Right lobe of liver (tissue), 6 donors: ENCODE results near the gene LRRC45. TPM values are rescaled to one million over a fixed set of nuclear protein-coding genes. Genes with fewer than 3 reads are reported as not detected.

ENCODE experiments used
- ATAC-seq, 4 donors: fragments of 200-7000 bp; cut with Tn5 transposase; one replicate each; pipeline ENCODE4 v1.9.1; 2020; ENCODE audit warnings: mild to moderate bottlenecking in 4 of 4, moderate library complexity in 4 of 4
- DNase-seq, 3 donors: peaks; one replicate each; pipeline ENCODE4 v3.0.0-alpha.2; 2020
- H3K27ac ChIP-seq, 3 donors: fragments of 200-600 bp; one replicate each; pipeline ENCODE4 v1.8.0; 2022
- H3K27me3 ChIP-seq, 2 donors: fragments of 200-600 bp; one replicate each; pipeline ENCODE4 v1.8.0; 2022
- H3K36me3 ChIP-seq, 4 donors: fragments of 200-600 bp; sonication (generic) in 1 of 4; one replicate each; pipeline versions ENCODE4 v1.5.1 to v1.8.0; 2017 to 2022; ENCODE audit warnings: control low read depth in 1 of 4
- H3K4me1 ChIP-seq, 4 donors: fragments of 200-600 bp; sonication (generic) in 1 of 4; one replicate each; pipeline versions ENCODE4 v1.5.1 to v1.8.0; 2017 to 2022; ENCODE audit warnings: control low read depth in 1 of 4
- H3K4me3 ChIP-seq, 3 donors: fragments of 200-600 bp; one replicate each; pipeline ENCODE4 v1.8.0; 2022
- H3K9me3 ChIP-seq, 4 donors: fragments of 200-600 bp; sonication (generic) in 1 of 4; one replicate each; pipeline versions ENCODE4 v1.5.1 to v1.8.0; 2017 to 2022; ENCODE audit warnings: control low read depth in 1 of 4
- CTCF ChIP-seq, 4 donors: fragments of 200-600 bp in 3 of 4; fragments of 450-650 bp in 1 of 4; IDR thresholded peaks; one replicate each; pipeline versions ENCODE4 v1.5.1 to v1.8.0; 2016 to 2022; ENCODE audit warnings: antibody characterized with exemption in 4 of 4, mild to moderate bottlenecking in 2 of 4
- POLR2A ChIP-seq: fragments of 450-650 bp; IDR thresholded peaks from one replicate; pipeline ENCODE4 v1.6.1; 2017; ENCODE audit warnings: antibody characterized with exemption, mild to moderate bottlenecking
- WGBS: methylation state at CpG from one replicate; pipeline ENCODE4 v1.1.6; 2018; ENCODE audit warnings: low coverage, low lambda C conversion rate; ENCODE audit not compliant: insufficient coverage; ENCODE audit errors: missing lambda C conversion rate; 5-methylcytosine and 5-hydroxymethylcytosine counted together
- intact Hi-C, 2 donors: fragments of 100-400 bp; cut with DNase I; formaldehyde crosslinking; loops; one replicate each; pipeline versions ENCODE4 v1.11.2 to v1.14.1; 2022
- total RNA-seq, 6 experiments: library from RNA; depleted of rRNA in 2 of 6; stranded (reverse); fragments of >200 nt in 2 of 6; fragmentation: NEBNext Ultra II Directional in 3 of 6; extraction: Animal tissue kit (Norgen Biotek cat#: 25700) in 3 of 6; gene quantifications; one replicate each; pipeline versions ENCODE4 v1.1.0 to v1.2.4, GENCODE V29; 2016 to 2023
- donor health status: DM: no; HTN: yes; CAD: no.
- donor health status: DM: no; HTN: no; CAD: no.
- donor health status: DM: no; HTN: no; CAD: no.
- donor health status: DM: no; HTN: yes; CAD: no.
- donor health status: DM: no; HTN: yes; CAD: no.

LRRC45 gene
- total RNA-seq, 6 experiments from 2014 or later: 4.9 to 15.6 (median 11.9) TPM

GRCh38 chr17:82031885-82032627 lies 9.0 kb downstream of the LRRC45 start:
- peak in 1 of 3 donors; percentile 76 for DNase-seq
- H3K27me3 ChIP-seq: no peaks in the 10 kb centered on the region
- WGBS: no CpG with 5 or more reads among the region's 59 CpGs
- no peaks in the 10 kb centered on the region for H3K9me3 ChIP-seq
- peaks cover 0 to 16% (median 0%) of the 10 kb centered on the region in 4 donors for H3K36me3 ChIP-seq
- H3K4me1 ChIP-seq: peaks cover 0 to 31% (median 12%) of the 10 kb centered on the region in 4 donors
- TF ChIP-seq POLR2A (no peak), CTCF (IDR thresholded peaks at IDR 0.05) (no peak)
- intact Hi-C loops: loop anchor here (2.0 to 10.0 kb wide), 4 partner anchors 53 to 125 kb away; partner anchors contain the start of gene FASN (in 1 of the 2)
- H3K27ac ChIP-seq: no peak overlapping the region
- peak; percentile 6 to 47 (median 24) for ATAC-seq
- H3K4me3 ChIP-seq: peak overlapping the region in 2 of 3 donors; percentile 25 to 60

GRCh38 chr17:82033359-82034085 lies 10.4 kb downstream of the LRRC45 start:
- no peak for ATAC-seq
- Histone ChIP-seq H3K27ac (peak overlapping the region in 1 of 3 donors; percentile 51), H3K4me3 (no peak overlapping the region), H3K36me3 (peaks cover 0 to 16% (median 0%) of the 10 kb centered on the region in 4 donors), H3K27me3 (no peaks in the 10 kb centered on the region), H3K4me1 (peaks cover 0 to 36% (median 13%) of the 10 kb centered on the region in 4 donors), H3K9me3 (no peaks in the 10 kb centered on the region)
- no peak for DNase-seq
- TF ChIP-seq POLR2A (no peak), CTCF (IDR thresholded peaks at IDR 0.05) (no peak)
- WGBS: 20% methylated on average over 1 of the region's 38 CpGs
- intact Hi-C loops: loop anchor here (5.0 to 10.0 kb wide), 3 partner anchors 51 to 124 kb away; partner anchors contain the start of gene FASN (in 1 of the 2)

GRCh38 chr17:82034371-82035011 lies 11.4 kb downstream of the LRRC45 start:
- intact Hi-C loops: loop anchor here (5.0 to 10.0 kb wide), 3 partner anchors 50 to 123 kb away; partner anchors contain the start of gene FASN (in 1 of the 2)
- peak in 2 of 4 donors; percentile 1 to 14 for ATAC-seq

More at GRCh38 chr17:82034371-82035011, 11.4 kb downstream of the LRRC45 start:
- Histone ChIP-seq H3K27ac (peak overlapping the region in 1 of 3 donors; percentile 51), H3K27me3 (no peaks in the 10 kb centered on the region), H3K9me3 (no peaks in the 10 kb centered on the region), H3K4me3 (no peak overlapping the region), H3K4me1 (peaks cover 0 to 46% (median 18%) of the 10 kb centered on the region in 4 donors), H3K36me3 (peaks cover 0 to 16% (median 0%) of the 10 kb centered on the region in 4 donors)
- DNase-seq: peak in 2 of 3 donors; percentile 87 to 89
- WGBS: 24% methylated on average over 12 of the region's 23 CpGs
- no peak for TF ChIP-seq POLR2A
- no peak for TF ChIP-seq CTCF (IDR thresholded peaks at IDR 0.05)
